Activated T-helper 2 cell treated with anti-CD3 and anti-CD28 coated beads, Interferon-gamma antibody, Interleukin-2, Interleukin-4, amounts not matched to agents 10 μg/mL and 5 μg/mL and 100 μg/mL, durations not matched to agents 14 hours and 24 hours and 36 hours (primary cell): ENCODE data around the gene ZNF771. TPM values are rescaled to one million over a fixed set of nuclear protein-coding genes. Genes with fewer than 3 reads are reported as not detected.

Source experiments
- DNase-seq: peaks from one replicate; pipeline ENCODE4 v3.0.0; 2021; ENCODE audit warnings: low spot score
- H3K27ac Mint-ChIP-seq: one replicate; pipeline ENCODE4 v1.8.0; 2021; ENCODE audit warnings: mixed read lengths
- H3K27me3 Mint-ChIP-seq: one replicate; pipeline ENCODE4 v1.8.0; 2021; ENCODE audit warnings: low read depth, mixed read lengths
- H3K36me3 Mint-ChIP-seq: one replicate; pipeline ENCODE4 v1.8.0; 2021; ENCODE audit warnings: low read depth, mixed read lengths
- H3K4me1 Mint-ChIP-seq: one replicate; pipeline ENCODE4 v1.8.0; 2021; ENCODE audit warnings: low read depth, mixed read lengths
- H3K4me3 Mint-ChIP-seq: one replicate; pipeline ENCODE4 v1.8.0; 2021; ENCODE audit warnings: low read depth, mild to moderate bottlenecking, moderate library complexity, mixed read lengths
- H3K9me3 Mint-ChIP-seq: one replicate; pipeline ENCODE4 v1.8.0; 2021; ENCODE audit warnings: mixed read lengths
- intact Hi-C: fragments of 100-400 bp; cut with micrococcal nuclease; formaldehyde crosslinking; loops from one replicate; pipeline ENCODE4 v1.15.1; 2023
- total RNA-seq: library from RNA; stranded (reverse); gene quantifications from 2 replicates; pipeline ENCODE4 v1.2.3, GENCODE V29; 2022

ZNF771 gene
- total RNA-seq, 1 donor from 2014 or later, result 8.3 TPM

DNA sequence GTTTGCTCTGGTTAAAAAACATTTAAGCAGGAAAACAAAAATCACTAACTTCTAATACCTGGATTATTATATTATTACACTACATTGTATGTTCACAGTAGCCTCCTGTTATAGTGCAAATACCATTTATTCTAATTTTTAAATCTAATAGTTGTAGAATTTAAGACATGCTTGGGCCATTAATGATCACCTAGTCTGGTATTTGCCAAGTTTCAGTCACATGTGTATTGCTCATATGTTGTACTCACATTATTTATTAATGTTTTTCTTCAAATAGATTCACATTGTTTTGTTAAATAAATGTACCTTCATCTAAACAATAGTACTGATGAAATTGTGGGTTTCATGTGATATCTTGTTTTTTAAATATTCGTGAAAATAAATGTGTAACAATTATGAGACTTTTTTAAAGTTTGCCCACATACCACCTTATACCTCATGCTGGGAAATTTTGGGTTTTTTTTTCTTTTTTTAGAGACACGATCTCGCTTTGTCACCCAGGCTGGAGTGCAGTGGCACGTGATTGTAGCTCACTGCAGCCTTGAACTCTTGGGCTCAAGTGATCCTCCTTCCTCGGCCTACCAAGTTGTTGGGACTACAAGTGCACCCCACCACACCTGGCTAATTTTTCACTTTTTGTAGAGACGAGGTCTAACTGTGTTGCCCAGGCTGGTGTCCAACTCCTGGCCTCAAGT, 5.9 kb downstream of the ZNF771 start:
- Mint-ChIP-seq H3K4me1 (peaks cover 39% of the 10 kb centered on the region), H3K36me3 (peaks cover 49% of the 10 kb centered on the region), H3K27me3 (no peaks in the 10 kb centered on the region), H3K27ac (peak overlapping the region; percentile 53), H3K9me3 (no peaks in the 10 kb centered on the region), H3K4me3 (no peak overlapping the region)
- no peak for DNase-seq
- intact Hi-C loops, result no loop called here

DNA sequence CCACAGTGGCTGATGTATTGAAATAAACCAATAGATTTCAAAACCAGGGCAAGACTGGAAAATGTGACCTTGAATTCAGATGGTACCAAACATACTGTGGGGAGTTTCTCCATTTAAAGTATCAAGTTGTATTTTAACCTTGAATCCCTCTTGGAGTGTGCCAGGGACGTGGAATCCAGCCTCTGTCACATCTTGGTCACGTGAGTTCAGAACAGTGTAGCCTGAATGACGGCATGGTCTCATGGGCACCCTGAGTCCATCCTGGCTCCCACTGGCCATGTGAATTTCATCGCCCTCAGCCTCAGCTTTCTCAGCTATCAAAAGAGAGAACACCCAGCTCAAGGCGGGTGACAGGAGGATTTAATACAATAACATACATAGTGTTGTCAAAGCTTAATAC, 6.8 kb downstream of the ZNF771 start:
- intact Hi-C loops, result no loop called here
- no peak for DNase-seq
- peaks cover 36% of the 10 kb centered on the region for H3K4me1 Mint-ChIP-seq
- no peaks in the 10 kb centered on the region for H3K27me3 Mint-ChIP-seq
- H3K4me3 Mint-ChIP-seq, result no peak overlapping the region
- no peaks in the 10 kb centered on the region for H3K9me3 Mint-ChIP-seq
- peaks cover 51% of the 10 kb centered on the region for H3K36me3 Mint-ChIP-seq
- H3K27ac Mint-ChIP-seq, result no peak overlapping the region

- H3K27me3 Mint-ChIP-seq, result no peaks in the 10 kb centered on the region
- peak overlapping the region; percentile 32 for H3K4me3 Mint-ChIP-seq
- peaks cover 31% of the 10 kb centered on the region for H3K4me1 Mint-ChIP-seq
- no peak for DNase-seq
- intact Hi-C loops, result no loop called here
- no peaks in the 10 kb centered on the region for H3K9me3 Mint-ChIP-seq
- H3K36me3 Mint-ChIP-seq, result peaks cover 51% of the 10 kb centered on the region
- H3K27ac Mint-ChIP-seq, result peak overlapping the region; percentile 24
Measured at GRCh38 chr16:30416047-30416603, 8.7 kb downstream of the ZNF771 start.

DNA sequence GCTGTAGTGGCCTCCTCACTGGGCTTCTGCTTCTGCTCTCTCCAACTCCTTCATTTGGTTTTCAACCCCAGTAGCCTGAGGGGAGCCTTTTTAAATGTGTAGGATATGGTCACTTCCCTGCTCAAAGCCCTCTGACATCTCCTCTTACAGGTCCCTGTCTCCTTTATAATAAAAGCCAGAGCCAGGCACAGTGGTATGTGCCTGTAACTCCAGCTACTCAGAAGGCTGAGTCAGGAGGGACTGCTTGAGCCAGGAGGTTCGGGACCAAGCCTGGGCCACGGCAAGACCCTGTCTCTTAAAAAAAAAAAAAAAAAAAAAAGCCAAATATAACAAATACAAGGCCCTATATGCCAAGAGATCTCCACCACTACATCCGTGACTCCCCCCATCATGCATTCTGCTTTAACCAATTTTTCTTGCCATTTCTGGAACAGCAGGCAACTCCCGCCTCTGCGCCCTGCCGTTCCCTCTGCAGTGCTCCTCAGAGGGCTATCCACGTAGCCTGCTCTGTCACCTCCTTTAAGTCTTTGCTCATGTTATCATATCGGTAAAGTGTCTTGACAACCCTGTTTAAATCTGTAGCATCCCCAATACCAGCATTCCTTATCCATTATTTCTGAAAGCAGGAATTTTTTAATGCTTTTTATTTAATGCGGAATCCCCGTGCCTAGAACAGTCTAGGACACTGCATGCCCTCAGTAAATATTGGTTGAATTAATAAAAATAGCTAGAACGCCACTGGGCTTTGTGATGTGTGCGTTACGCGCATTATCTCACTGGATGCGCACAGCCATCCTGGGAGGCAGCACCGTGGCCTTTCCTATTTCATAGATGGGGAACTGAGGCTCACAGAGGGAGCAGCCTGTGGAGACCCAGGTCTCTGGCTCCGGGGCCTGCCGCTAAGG, 9.5 kb downstream of the ZNF771 start:
- H3K27me3 Mint-ChIP-seq, result no peaks in the 10 kb centered on the region
- no peaks in the 10 kb centered on the region for H3K9me3 Mint-ChIP-seq
- intact Hi-C loops, result no loop called here
- H3K4me1 Mint-ChIP-seq, result peaks cover 30% of the 10 kb centered on the region
- DNase-seq, result no peak
- peaks cover 58% of the 10 kb centered on the region for H3K36me3 Mint-ChIP-seq
- H3K27ac Mint-ChIP-seq, result peak overlapping the region; percentile 50
- peak overlapping the region; percentile 15 for H3K4me3 Mint-ChIP-seq

- H3K36me3 Mint-ChIP-seq, result peaks cover 56% of the 10 kb centered on the region
- peaks cover 26% of the 10 kb centered on the region for H3K4me1 Mint-ChIP-seq
- peak overlapping the region; percentile 52 for H3K4me3 Mint-ChIP-seq
- intact Hi-C loops, result no loop called here
- no peaks in the 10 kb centered on the region for H3K27me3 Mint-ChIP-seq
- peak; percentile 88 for DNase-seq
- H3K9me3 Mint-ChIP-seq, result no peaks in the 10 kb centered on the region
- no peak overlapping the region for H3K27ac Mint-ChIP-seq
Measured at GRCh38 chr16:30417529-30418349, 10.3 kb downstream of the ZNF771 start.

DNA sequence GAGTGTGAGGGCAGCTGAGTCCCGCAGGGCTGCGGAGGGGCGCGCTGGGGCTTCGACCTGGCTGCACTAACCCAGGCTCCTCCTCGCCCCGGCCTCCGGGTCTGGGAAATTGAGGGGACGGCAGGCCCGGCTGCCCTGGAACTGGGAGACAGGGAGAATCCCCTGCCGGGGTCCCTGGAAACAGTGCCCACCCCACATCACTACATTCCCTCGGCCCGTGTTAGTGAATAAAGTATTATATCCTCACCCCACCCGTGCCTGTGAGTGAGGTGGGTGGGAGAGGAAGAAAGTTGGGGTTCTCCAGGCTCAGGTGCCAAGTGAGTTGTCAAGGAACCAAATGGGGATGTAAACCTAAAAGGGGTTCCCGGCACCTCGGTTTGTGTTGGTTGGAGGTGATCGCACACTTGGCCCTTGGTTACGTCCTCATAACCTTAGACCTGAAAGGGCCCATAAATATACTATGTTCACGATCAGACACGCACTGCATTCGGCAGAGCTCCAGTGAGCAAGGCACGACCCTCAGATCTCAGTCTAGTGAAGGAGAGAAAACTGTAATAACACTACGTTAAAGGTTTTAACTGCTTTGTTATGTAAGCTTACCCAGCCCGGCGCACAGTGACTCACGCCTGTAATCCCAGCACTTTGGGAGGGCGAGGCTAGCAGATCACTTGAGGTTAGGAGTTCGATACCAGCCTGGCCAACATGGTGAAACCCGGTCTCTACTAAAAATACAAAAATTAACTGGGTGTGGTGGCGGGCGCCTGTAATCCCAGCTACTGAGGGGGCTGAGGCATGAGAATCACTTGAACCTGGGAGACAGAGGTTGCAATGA, 11.2 kb downstream of the ZNF771 start:
- H3K4me3 Mint-ChIP-seq, result peak overlapping the region; percentile 52

DNA sequence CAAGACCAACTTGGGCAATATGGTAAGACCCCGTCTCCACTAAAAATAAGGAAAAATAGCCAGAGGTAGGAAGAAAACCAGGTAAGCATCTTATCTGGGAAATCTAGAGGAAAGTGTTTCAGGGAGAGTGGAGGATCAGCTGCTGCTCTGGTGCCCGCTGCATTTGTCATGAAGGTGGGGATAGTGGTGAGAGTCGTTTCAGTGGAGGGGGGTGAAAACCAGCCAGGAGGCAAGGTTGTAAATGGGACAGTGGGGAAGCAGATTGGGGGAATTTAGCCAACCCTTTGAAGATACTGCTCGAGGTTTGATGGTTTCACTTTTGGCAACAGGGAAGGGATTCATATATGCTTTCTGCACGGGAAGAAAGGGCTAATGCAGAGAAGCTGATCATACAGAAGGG, 13.6 kb downstream of the ZNF771 start:
- no peak overlapping the region for H3K27ac Mint-ChIP-seq
- intact Hi-C loops, result no loop called here
- no peak for DNase-seq
- peaks cover 61% of the 10 kb centered on the region for H3K36me3 Mint-ChIP-seq
- H3K4me3 Mint-ChIP-seq, result no peak overlapping the region
- no peaks in the 10 kb centered on the region for H3K27me3 Mint-ChIP-seq
- H3K9me3 Mint-ChIP-seq, result no peaks in the 10 kb centered on the region
- H3K4me1 Mint-ChIP-seq, result peaks cover 22% of the 10 kb centered on the region

More for the DNA sequence above, 11.2 kb downstream of the ZNF771 start:
- intact Hi-C loops, result no loop called here
- Mint-ChIP-seq H3K36me3 (peaks cover 56% of the 10 kb centered on the region), H3K27me3 (no peaks in the 10 kb centered on the region), H3K4me1 (peaks cover 25% of the 10 kb centered on the region), H3K27ac (peak overlapping the region; percentile 54), H3K9me3 (no peaks in the 10 kb centered on the region)
- no peak for DNase-seq

DNA sequence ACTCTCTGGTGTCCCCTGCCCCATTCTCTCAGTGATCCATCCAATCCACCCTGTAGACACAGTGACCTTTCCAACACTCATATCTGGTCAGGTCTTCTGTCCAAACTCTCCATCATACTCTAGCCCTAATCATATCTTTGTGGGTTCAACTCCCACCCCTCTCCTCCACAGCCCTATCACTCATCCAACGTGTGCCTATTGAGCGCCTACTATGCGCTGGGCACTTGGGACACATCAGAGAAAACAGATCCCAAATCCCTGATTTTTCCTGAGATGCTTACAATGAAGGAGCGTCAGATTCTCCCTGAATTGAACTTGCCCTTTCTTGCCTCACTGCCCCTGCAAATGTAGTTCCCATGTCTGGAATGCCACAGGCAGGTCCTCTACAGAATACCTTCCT, 20.6 kb downstream of the ZNF771 start:
- intact Hi-C loops, result no loop called here
- DNase-seq, result no peak
- Mint-ChIP-seq H3K9me3 (no peaks in the 10 kb centered on the region), H3K4me1 (peaks cover 11% of the 10 kb centered on the region), H3K36me3 (peaks cover 43% of the 10 kb centered on the region), H3K27me3 (no peaks in the 10 kb centered on the region), H3K27ac (peak overlapping the region; percentile 10), H3K4me3 (no peak overlapping the region)

DNA sequence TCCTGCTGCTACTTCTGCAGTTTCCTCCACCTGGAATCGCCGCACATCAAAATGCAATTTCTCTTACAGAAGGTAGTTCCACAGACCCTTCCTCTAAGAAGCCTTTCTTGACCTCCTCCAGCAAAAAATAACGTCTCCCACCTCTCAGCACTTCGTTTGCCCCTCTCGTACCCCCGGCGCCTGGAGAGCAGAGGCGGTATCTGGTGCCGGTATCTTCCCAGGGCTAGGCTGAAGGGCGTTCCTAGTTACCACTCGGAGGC, 21.9 kb downstream of the ZNF771 start:
- Mint-ChIP-seq H3K9me3 (no peaks in the 10 kb centered on the region), H3K4me3 (no peak overlapping the region), H3K27me3 (no peaks in the 10 kb centered on the region), H3K27ac (no peak overlapping the region), H3K4me1 (peaks cover 15% of the 10 kb centered on the region), H3K36me3 (peaks cover 33% of the 10 kb centered on the region)
- intact Hi-C loops, result no loop called here
- no peak for DNase-seq

- peak; percentile 96 for DNase-seq
- intact Hi-C loops, result loop anchor here (1.0 to 5.0 kb wide), 9 partner anchors 15 to 228 kb away; partner anchors contain the start of genes FBRS, SEPHS2, ZNF689 and ZNF768
- peaks cover 20% of the 10 kb centered on the region for H3K4me1 Mint-ChIP-seq
- H3K27me3 Mint-ChIP-seq, result no peaks in the 10 kb centered on the region
- H3K36me3 Mint-ChIP-seq, result peaks cover 28% of the 10 kb centered on the region
- no peak within 1 kb of the TSS for H3K4me3 Mint-ChIP-seq
- H3K9me3 Mint-ChIP-seq, result no peaks in the 10 kb centered on the region
- no peak within 1 kb of the TSS for H3K27ac Mint-ChIP-seq
Measured at GRCh38 chr16:30429678-30430427, 22.4 kb downstream of the ZNF771 start, which contains the start of gene DCTPP1. Gene DCTPP1, minus strand, starts transcription at chr16:30430030. Its CDS starts 50 bp downstream, at chr16:30429980.

GRCh38 chr16:30430428-30430970, 23.1 kb downstream of the ZNF771 start:
- peaks cover 27% of the 10 kb centered on the region for H3K36me3 Mint-ChIP-seq
- DNase-seq, result no peak
- intact Hi-C loops, result loop anchor here (1.0 to 5.0 kb wide), 9 partner anchors 15 to 228 kb away; partner anchors contain the start of genes FBRS, SEPHS2, ZNF689 and ZNF768
- peaks cover 23% of the 10 kb centered on the region for H3K4me1 Mint-ChIP-seq
- H3K9me3 Mint-ChIP-seq, result no peaks in the 10 kb centered on the region
- no peak overlapping the region for H3K27ac Mint-ChIP-seq
- no peaks in the 10 kb centered on the region for H3K27me3 Mint-ChIP-seq
- H3K4me3 Mint-ChIP-seq, result no peak overlapping the region
